ENCODE measurements around the gene PDYN.

The PDYN gene

DNA sequence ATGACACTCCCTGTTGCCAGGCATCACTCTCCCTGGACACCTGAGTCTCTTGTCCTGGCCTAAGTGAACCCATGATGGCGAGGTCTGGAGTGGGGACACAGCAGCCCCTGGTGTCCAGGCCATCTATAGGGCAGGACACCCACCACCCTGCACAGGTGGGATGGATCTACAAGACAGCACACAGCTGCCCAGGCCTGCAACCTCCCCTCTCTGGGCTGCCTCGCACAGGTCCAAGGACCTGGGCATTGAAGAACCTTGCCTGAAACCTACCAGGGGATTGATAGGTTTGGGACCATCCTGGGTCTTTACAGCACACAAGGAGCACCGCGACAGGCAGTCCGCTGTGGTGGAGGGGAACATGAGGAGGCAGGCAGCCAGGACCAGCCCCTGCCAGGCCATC is 11.2 kb downstream of the PDYN start:
- TF ChIP-seq, protein P1, sequence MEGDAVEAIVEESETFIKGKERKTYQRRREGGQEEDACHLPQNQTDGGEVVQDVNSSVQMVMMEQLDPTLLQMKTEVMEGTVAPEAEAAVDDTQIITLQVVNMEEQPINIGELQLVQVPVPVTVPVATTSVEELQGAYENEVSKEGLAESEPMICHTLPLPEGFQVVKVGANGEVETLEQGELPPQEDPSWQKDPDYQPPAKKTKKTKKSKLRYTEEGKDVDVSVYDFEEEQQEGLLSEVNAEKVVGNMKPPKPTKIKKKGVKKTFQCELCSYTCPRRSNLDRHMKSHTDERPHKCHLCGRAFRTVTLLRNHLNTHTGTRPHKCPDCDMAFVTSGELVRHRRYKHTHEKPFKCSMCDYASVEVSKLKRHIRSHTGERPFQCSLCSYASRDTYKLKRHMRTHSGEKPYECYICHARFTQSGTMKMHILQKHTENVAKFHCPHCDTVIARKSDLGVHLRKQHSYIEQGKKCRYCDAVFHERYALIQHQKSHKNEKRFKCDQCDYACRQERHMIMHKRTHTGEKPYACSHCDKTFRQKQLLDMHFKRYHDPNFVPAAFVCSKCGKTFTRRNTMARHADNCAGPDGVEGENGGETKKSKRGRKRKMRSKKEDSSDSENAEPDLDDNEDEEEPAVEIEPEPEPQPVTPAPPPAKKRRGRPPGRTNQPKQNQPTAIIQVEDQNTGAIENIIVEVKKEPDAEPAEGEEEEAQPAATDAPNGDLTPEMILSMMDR (IDR thresholded peaks at IDR 0.05; ENCODE audit: insufficient read depth, low read depth, low read length, missing control alignments), result no peak
- no peak overlapping the region for H3K4me3 ChIP-seq (ENCODE audit: low read length)
- DNase-seq (ENCODE audit: low read depth), result no peak

DNA sequence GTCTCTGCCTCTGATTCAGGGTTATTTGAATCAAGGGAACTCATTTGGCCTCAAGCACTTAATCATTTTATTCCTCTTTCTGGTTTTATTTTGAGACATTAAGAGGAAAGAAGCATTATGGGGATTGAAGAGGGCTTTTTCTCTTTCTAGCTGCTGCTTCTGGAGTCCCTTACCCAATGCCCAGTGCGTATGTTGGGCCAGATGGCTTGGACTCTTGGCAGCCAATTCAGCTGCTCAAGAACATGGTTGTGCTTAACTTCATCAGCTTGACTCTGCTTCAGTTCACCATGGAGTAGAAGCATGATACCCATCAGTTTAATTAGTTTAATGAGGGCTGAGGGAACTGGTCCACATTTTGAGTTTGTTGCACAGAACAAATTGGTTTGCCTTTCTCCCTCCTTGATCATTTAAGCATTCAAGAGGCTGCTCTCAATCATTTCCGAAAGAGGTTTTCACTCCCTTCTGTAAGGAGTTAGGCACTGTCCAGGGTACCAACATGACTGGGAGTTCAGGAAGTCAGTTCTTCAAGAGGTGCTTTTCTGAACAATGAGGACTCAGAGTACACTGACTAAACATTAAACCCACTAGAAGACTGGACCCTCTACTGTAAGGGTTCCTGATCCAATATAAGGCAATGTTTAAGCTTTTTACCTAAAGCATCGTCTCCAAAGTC is 14.6 kb downstream of the PDYN start:
- peak; percentile 11 for DNase-seq (ENCODE audit: low read depth)
- H3K4me3 ChIP-seq (ENCODE audit: low read length), result no peak overlapping the region
- TF ChIP-seq, protein P1 (IDR thresholded peaks at IDR 0.05; ENCODE audit: insufficient read depth, low read depth, low read length, missing control alignments), result no peak

DNA sequence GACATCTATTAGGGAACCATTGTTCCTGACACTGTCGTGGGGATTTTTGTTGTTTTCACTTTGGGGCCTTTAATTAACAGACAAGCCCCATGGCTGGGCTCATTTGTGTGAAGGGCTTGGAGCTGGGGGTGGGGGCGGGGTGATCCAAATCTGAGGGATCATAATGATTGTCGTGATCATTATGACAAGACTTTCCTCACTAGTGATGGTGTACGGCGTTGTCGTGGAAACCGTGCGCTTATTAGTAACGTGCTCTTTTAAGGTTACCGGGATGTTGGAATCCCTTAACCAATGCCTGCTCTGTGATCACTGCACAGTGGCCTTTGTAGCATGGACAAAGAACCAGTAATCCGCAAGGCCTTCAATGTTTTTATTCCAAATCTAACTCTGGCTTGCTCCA is 18.6 kb downstream of the PDYN start:
- no peak for DNase-seq (ENCODE audit: low read depth)
- H3K4me3 ChIP-seq (ENCODE audit: low read length), result no peak overlapping the region
- TF ChIP-seq, protein P1 (IDR thresholded peaks at IDR 0.05; ENCODE audit: insufficient read depth, low read depth, low read length, missing control alignments), result no peak

DNA sequence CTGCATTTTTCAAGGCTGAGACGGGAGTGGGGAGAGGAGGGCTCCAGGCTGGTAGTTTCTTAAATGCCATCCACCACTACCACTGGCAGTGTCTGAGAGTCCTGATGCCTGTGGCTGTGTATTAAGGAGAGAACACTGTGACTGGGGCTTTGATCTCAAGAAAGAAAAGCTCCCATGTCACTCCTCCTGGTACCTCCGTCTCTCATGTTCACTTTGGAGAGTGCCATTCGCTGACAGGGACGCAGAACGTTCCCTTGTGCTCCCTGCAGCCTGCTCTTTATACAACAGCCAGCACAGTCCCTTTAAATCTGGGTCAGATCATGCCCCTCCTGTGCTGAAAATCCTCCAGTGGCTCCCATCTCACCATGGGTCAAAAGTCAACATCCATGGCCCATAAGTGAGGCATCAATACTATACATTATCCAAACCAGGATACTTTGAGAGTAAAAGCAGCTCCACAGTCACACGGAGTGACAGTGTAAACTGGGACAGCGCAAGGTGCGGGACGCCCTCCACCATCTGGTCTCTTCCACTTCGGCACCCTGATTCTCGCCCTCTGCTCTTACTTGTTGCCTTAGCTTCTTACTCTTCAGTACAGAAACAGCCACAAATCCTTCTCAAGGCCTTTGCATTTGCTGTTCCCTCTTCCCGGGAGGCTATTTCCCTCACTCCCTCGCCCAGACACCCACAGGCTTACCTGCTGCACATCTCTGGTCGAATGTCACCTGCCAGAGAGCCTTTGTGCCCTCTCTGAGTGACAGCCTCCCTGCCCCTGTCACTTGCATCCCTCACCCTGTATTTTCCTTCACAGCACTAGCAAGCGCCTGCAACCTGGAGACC is 20.0 kb downstream of the PDYN start:
- TF ChIP-seq, protein P1 (IDR thresholded peaks at IDR 0.05; ENCODE audit: insufficient read depth, low read depth, low read length, missing control alignments), result no peak
- DNase-seq (ENCODE audit: low read depth), result no peak
- H3K4me3 ChIP-seq (ENCODE audit: low read length), result no peak overlapping the region

DNA sequence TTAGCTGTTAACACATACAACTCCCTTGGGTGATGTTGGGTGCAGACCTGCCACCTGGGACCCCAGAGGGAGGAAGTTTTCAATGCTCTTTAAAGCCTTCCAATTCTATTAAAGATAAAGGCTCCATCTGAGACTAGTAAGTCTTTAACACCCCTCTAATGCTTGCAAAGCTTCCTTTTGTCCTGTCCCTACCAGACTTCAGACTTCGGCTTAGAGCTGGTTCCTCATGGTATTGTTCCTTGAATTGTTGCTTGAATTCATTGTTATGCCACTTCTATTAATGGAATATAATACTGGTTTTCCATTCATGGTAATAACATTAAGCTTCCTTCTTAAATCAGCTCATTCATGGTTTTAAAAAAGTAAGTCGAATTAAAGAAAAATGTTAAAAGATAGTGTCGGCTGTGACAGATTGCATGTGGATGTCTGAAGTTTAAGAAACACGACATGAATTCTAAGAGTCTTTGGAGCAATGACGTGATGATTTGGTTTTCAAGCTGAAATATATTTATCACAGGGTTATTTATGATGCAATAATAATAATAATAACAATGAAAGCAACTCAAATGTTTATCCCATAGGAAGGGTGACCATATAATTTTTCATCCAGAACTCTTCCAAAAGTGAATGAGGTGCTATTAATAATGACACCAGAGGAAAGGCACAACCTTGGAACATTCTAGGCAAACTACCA is 21.8 kb downstream of the PDYN start:
- no peak overlapping the region for H3K4me3 ChIP-seq (ENCODE audit: low read length)
- DNase-seq (ENCODE audit: low read depth), result no peak
- TF ChIP-seq, protein P1 (IDR thresholded peaks at IDR 0.05; ENCODE audit: insufficient read depth, low read depth, low read length, missing control alignments), result no peak

DNA sequence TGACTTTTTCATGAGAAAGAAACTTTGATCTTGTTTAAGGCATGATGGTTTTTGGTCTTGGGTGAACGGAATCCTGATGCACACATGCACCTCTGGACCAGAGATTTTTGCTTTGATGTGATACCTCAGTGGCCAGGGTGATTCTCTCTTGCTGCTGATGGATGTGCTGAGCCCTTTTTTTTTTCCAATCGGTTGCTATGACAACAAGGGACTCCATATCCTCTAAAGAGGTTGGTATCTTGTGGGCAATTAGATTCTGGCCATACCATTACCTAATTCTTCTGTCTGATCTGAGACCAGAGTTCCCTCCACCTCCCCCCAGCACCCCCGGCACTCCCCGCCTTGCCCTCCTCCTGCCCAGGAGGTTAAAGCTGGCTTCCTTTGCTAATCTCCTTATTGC is 24.9 kb downstream of the PDYN start:
- no peak for DNase-seq (ENCODE audit: low read depth)
- no peak overlapping the region for H3K4me3 ChIP-seq (ENCODE audit: low read length)
- TF ChIP-seq, protein P1 (IDR thresholded peaks at IDR 0.05; ENCODE audit: insufficient read depth, low read depth, low read length, missing control alignments), result no peak
